Right cardiac atrium (tissue), 5 donors: ENCODE results near the gene RBM14. TPM values are rescaled to one million over a fixed set of nuclear protein-coding genes. Genes with fewer than 3 reads are reported as not detected.
"Not testable (repeated sequence)": the region's sequence is repeated elsewhere in the genome, so short reads cannot be mapped to it uniquely, and the experiment has no call there.

Experiments
- ATAC-seq, 2 donors: fragments of 200-7000 bp; cut with Tn5 transposase; one replicate each; pipeline versions ENCODE4 v1.8.0 to v1.9.1; 2020; ENCODE audit warnings: moderate library complexity in 2 of 2, mild to moderate bottlenecking in 1 of 2
- DNase-seq, 3 donors: peaks; one replicate each; pipeline ENCODE4 v3.0.0-alpha.2; 2020
- H3K27ac ChIP-seq: one replicate; pipeline ENCODE4 v1.5.1; 2013; ENCODE audit warnings: mild to moderate bottlenecking, low read length, control low read depth, moderate library complexity
- H3K27me3 ChIP-seq: one replicate; pipeline ENCODE4 v1.6.1; 2013; ENCODE audit not compliant: control insufficient read depth, insufficient read depth
- H3K4me1 ChIP-seq: one replicate; pipeline ENCODE4 v1.6.1; 2013; ENCODE audit warnings: low read length; ENCODE audit not compliant: control insufficient read depth, insufficient read depth
- H3K4me3 ChIP-seq: one replicate; pipeline ENCODE4 v1.5.1; 2013; ENCODE audit warnings: low read length, control low read depth
- H3K9me3 ChIP-seq: one replicate; pipeline ENCODE4 v1.6.1; 2013; ENCODE audit warnings: low read length; ENCODE audit not compliant: control insufficient read depth
- WGBS: extraction: QIAGEN DNeasy Blood & Tissue Kit; methylation state at CpG from one replicate; pipeline ENCODE4 v1.1.7; 2013; 5-methylcytosine and 5-hydroxymethylcytosine counted together
- intact Hi-C, 4 donors: fragments of 100-400 bp; cut with DNase I; formaldehyde crosslinking; loops; one replicate each; pipeline versions ENCODE4 v1.11.0 to v1.14.0; 2022 to 2023
- polyA plus RNA-seq: library from polyadenylated mRNA; stranded (reverse); fragments of 200-250 nt; gene quantifications from one replicate; pipeline ENCODE4 v1.2.3, GENCODE V29; 2013
- total RNA-seq, 4 donors: library from RNA; stranded (reverse); fragmentation: NEBNext Ultra II Directional; extraction: Animal tissue kit (Norgen Biotek cat#: 25700); gene quantifications; one replicate each; pipeline ENCODE4 v1.2.1, GENCODE V29; 2021
- donor health status: healthy with polysubstance abuse.
- donor health status: DM: no; HTN: yes; CAD: no.
- donor health status: DM: no; HTN: no; CAD: no.
- donor health status: DM: no; HTN: yes; CAD: no; lungs with severe emphysema.
- donor health status: DM: yes; HTN: yes; CAD: no.

Gene RBM14
- total and polyA plus RNA-seq, 5 donors, result 28.1 to 45.6 (median 31.7) TPM

DNA sequence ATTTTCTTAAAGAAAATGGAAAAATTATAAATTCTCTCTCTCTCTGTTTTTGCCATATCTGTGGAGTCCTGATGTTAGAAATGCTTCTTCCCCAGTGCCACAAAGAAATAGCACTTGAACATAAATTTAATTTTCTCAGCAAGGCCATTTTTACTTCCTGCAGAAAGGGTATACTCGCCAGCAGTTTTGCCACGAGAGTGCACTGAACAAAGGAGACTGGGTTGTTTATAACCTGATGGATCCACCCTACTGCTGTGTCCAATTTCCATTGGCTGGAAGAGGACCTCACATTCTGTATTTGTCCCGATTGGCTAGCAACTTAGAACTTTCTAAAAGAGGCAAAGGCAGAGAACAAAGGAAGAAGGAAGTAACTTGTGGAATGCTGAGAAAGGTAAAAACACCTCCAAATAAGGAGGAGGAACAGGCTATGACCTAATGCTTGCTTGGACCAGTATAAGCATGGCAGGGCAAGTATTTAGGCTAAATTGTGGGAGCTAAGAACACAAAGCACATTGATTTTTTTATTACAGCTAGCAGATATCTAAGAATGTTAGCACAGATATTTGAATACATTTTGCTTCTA is 33.8 kb upstream of the RBM14 start:
- ATAC-seq, H3K27me3 ChIP-seq, H3K9me3 ChIP-seq, DNase-seq, H3K4me1 ChIP-seq, H3K27ac ChIP-seq, intact Hi-C loops, H3K4me3 ChIP-seq: not testable (repeated sequence)
- WGBS, result 87% methylated on average over 3 of the region's 3 CpGs

DNA sequence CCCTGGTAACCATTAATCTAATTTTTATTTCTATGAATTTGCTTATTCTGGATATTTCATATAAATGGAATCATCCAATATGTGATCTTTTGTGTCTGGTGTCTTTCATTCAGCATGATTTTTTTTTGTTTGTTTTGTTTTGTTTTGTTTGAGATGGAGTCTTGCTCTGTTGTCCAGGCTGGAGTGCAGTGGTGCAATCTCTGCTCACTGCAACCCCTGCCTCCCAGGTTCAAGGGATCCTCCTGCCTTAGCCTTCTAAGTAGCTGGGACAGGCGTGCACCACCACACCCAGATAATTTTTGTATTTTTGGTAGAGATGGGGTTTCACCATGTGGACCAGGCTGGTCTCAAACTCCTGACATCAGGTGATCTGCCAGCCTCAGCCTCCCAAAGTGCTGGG is 31.0 kb upstream of the RBM14 start:
- DNase-seq, H3K9me3 ChIP-seq, intact Hi-C loops, H3K4me1 ChIP-seq, H3K27me3 ChIP-seq, H3K27ac ChIP-seq, ATAC-seq, H3K4me3 ChIP-seq: not testable (repeated sequence)
- 88% methylated on average over 1 of the region's 1 CpG for WGBS

DNA sequence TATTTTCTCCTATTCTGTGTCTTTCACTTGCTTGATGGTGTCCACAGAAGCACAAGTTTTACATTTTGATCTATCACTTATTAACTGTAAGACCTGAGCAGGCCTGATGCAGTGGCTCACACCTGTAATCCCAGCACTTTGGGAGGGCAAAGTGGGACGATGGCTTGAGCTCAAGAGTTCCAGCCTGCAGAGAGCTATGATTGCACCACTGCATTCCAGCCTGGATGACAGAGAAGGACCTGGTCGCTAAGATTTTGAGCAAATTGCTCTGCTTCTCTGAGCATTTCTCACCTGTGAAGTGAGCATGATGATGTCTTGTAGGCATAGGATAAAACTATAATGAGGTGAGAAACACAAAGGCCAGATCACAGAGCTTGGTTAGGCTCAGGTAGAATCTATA is 30.3 kb upstream of the RBM14 start:
- Histone ChIP-seq H3K9me3 (no peaks in the 10 kb centered on the region), H3K4me1 (no peaks in the 10 kb centered on the region), H3K27me3 (no peaks in the 10 kb centered on the region), H3K4me3 (no peak overlapping the region), H3K27ac (no peak overlapping the region)
- ATAC-seq, result no peak
- intact Hi-C loops, result no loop called here
- 63% methylated on average over 2 of the region's 2 CpGs for WGBS
- no peak for DNase-seq

DNA sequence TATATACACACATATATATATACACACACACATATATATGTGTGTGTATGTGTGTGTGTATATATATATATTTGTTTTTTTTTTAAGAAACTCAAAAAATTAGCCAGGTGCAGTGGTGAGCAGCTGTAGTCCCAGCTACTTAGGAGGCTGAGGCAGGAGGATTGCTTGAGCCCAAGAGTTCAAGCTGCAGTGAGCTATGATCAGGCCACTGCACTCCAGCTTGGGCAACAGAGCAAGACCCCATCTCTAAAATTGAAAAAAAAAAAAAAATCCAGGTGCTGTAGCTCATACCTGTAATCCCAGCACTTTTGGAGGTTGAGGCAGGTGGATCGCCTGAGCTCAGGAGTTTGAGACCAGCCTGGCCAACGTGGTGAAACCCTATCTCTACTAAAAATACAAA is 27.1 kb upstream of the RBM14 start:
- 77% methylated on average over 2 of the region's 2 CpGs for WGBS
- ATAC-seq, H3K4me1 ChIP-seq, H3K27me3 ChIP-seq, H3K27ac ChIP-seq, H3K9me3 ChIP-seq, H3K4me3 ChIP-seq, intact Hi-C loops, DNase-seq: not testable (repeated sequence)

DNA sequence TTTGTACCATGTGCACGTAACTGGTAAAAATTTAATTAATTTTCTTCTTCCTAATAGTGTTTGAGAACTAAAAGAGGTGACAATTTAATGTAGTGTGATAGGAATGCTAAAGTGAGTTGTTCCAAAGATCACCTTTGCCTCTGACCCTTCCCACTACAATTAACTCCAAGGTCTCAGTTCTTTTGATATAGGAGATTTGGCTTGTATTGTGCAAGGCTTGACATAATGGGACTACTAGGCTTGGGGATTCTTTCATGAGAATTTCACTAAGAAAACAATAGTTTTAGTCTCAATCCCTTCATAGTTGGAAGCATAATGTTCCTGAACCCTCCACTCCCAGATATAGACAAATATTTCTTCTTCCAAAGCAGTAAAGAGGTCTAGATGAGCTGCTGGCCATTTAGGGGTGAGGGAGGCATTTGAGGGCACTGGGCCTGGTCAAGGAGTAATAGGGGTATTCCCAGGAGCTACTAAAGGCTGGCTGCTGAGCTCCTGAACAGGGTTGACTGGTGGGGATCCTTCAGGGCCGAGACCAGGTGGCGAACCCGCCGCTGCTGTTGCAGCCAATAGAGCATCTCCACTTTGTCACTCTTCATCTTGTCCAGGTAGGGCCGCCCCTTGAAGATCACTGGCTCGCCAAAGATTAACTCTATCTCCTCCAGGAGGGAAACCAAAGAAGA is 26.3 kb upstream of the RBM14 start:
- 96% methylated on average over 7 of the region's 7 CpGs for WGBS
- ATAC-seq (no peak), DNase-seq (no peak)
- H3K27me3 ChIP-seq, result no peaks in the 10 kb centered on the region
- H3K4me1 ChIP-seq, result peaks cover 5% of the 10 kb centered on the region
- intact Hi-C loops, result loop anchor here in 2 of 4 donors (5.0 kb wide), 1 partner anchor 87 kb away; the partner anchor contains the start of gene RBM4B (in 2 of the 2)
- no peaks in the 10 kb centered on the region for H3K9me3 ChIP-seq
- H3K4me3 ChIP-seq, result no peak overlapping the region
- no peak overlapping the region for H3K27ac ChIP-seq

DNA sequence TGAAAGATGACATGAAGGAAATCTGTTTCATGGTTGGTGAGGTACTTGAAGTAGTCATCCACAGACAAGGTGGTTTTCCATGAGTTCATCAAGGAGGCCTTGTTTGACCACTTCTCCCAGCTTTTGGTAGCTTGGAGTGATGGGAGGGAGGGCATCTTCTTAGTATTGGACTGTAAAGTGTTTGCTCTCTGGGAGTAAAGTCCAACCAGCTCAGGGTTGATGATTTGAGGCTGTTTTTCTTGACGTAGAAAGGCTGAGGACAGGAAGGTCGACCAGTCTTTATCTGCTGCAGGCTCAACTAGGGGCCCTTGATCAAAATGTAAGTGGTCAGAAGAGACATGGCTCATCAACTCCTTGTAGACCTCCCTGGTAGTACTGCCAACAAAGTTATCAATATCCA is 25.3 kb upstream of the RBM14 start:
- ATAC-seq, result no peak

DNA sequence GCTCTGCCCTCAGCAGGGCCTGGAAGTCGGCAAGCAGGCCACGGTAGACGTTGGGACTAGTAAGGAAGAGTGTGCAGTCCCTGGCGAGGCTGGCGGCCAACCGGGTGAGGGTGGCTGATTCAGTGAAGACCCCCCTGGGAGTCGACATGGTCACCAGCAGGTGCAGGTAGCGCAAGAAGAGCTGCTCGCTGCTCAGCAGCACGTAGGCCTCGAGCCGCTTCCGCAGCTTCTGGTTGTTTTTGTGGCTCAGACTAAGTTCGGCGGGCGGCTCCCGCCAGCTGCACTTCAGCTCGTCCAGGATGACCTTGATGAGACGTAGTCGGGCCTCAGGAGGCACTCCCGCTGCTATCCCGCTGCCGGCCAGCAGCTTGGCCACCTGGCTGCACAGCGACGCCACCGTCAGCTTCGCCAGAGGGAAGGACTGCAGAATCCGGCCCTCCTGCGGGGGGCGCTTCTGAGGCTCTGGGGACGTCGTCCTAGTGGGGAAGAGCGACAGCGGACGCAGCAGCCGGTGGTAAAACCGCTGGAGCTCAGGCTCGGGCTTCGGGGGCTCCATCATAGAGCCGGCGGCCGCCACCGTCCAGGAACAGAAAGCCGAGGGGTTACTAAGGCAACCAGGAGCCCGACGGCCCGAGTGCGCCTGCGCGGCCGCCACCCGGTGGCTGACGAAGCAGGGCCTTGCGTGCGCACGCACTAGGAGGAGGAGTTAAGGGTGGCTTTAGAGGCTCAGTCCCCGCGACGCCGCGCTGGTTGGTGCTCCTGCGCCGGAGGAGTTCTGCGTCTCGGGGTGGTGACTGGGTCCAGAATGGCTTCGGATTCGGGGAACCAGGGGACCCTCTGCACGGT is 23.8 kb upstream of the RBM14 start, which contains the start of the genes CCDC87 and CCS:
CCDC87 (minus strand) TSS at position 607 of the 846 bp plus-strand sequence; CDS start at position 559, 48 bp downstream.
CCS (plus strand) TSS at position 729 of the 846 bp plus-strand sequence; CDS start at position 806, 77 bp downstream.
- Histone ChIP-seq H3K4me1 (peaks cover 9% of the 10 kb centered on the region), H3K27ac (peak within 1 kb of the TSS; percentile 37), H3K4me3 (peak within 1 kb of the TSS; percentile 48), H3K9me3 (no peaks in the 10 kb centered on the region), H3K27me3 (no peaks in the 10 kb centered on the region)
- 15% methylated on average over 68 of the region's 68 CpGs for WGBS
- ATAC-seq, result peak; percentile 97 to 98
- intact Hi-C loops, result loop anchor here in 2 of 4 donors (5.0 kb wide), 1 partner anchor 85 kb away; the partner anchor contains the start of gene RBM4B (in 2 of the 2)
- peak; percentile 99 to 100 (median 99) for DNase-seq

More for the DNA sequence above, 25.3 kb upstream of the RBM14 start:
- H3K27ac ChIP-seq, result no peak overlapping the region
- H3K4me1 ChIP-seq, result peaks cover 9% of the 10 kb centered on the region
- H3K4me3 ChIP-seq, result no peak overlapping the region
- no peak for DNase-seq
- WGBS, result 93% methylated on average over 2 of the region's 2 CpGs
- H3K9me3 ChIP-seq, result no peaks in the 10 kb centered on the region
- no peaks in the 10 kb centered on the region for H3K27me3 ChIP-seq
- intact Hi-C loops, result loop anchor here in 2 of 4 donors (5.0 kb wide), 1 partner anchor 86 kb away; the partner anchor contains the start of gene RBM4B (in 2 of the 2)

DNA sequence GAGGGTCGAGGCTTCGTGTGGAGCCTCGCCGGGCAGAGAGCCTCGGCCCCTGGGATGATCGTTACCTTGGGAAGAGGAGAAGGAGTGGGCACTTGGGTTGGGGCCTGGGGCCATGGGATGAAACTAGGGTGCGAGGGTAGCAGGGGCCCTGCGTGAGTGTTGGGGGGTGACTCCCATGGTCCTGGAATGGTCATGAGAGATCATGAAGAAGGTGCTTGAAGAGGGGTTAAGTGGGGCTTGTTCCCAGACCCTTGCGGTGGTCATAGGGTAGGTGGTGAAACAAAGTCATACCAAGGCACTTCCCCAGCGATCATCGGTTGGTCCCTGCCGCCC is 23.2 kb upstream of the RBM14 start:
- intact Hi-C loops, result loop anchor here in 2 of 4 donors (5.0 kb wide), 1 partner anchor 84 kb away; the partner anchor contains the start of gene RBM4B (in 2 of the 2)
- Histone ChIP-seq H3K4me3 (peak overlapping the region; percentile 48), H3K27ac (peak overlapping the region; percentile 8), H3K4me1 (peaks cover 9% of the 10 kb centered on the region), H3K9me3 (no peaks in the 10 kb centered on the region), H3K27me3 (no peaks in the 10 kb centered on the region)
- DNase-seq (no peak), ATAC-seq (no peak)
- 6% methylated on average over 12 of the region's 12 CpGs for WGBS

DNA sequence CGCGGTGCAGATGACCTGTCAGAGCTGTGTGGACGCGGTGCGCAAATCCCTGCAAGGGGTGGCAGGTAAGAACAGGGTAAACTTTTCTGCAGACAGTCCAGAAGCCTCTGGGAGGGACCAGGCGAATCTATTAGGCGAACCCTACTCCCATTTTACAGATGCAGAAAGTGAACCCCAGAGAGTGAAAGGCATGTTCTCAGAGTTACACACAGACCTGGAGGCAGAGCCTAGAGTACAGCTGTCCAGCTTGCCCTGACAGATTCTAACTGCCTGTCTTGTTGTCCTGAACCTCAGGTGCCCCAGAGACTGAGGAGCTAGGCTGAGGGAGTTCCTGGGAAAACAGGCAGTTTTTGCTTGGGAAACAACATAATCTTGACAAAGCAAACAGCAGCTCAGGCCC is 22.8 kb upstream of the RBM14 start:
- H3K27me3 ChIP-seq, result no peaks in the 10 kb centered on the region
- peak overlapping the region; percentile 48 for H3K4me3 ChIP-seq
- no peak overlapping the region for H3K27ac ChIP-seq
- peaks cover 9% of the 10 kb centered on the region for H3K4me1 ChIP-seq
- 59% methylated on average over 7 of the region's 7 CpGs for WGBS
- intact Hi-C loops, result loop anchor here in 2 of 4 donors (5.0 kb wide), 1 partner anchor 84 kb away; the partner anchor contains the start of gene RBM4B (in 2 of the 2)
- ATAC-seq, result no peak
- no peak for DNase-seq
- no peaks in the 10 kb centered on the region for H3K9me3 ChIP-seq

DNA sequence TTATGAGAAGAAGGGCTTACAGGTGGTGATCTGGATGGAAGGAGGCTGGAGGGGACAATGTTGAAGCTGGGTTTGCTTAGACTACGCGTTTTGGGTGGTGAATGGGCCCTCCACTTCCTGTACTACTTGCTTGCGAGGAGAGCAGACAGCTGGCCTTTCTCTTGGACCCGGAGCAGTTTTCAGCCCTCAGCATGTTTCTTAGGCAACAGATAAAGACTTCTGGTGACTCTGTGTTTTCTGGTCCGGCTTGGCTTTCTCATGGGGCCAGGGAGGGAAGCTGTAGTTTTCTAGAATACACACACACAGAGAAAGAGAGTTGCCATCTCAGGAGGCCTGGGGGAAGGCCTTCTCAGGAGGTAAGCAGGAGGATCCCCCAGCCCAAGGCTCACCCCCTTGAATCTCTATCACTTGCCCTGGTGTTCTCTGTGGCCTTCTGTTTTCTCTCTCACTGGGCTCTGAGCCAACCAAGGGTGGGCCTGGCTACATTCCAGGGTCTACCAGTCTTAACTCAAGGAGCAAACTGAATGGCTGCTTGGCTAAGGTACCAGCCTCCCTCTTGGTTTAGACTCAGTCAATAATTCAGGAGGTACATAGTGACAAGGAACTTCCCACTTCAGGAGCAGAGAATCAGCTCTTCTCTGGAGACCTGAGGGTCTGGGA is 21.1 kb upstream of the RBM14 start:
- H3K4me3 ChIP-seq, result no peak overlapping the region
- peak; percentile 77 to 87 (median 79) for DNase-seq

More for the DNA sequence above, 21.1 kb upstream of the RBM14 start:
- Histone ChIP-seq H3K27me3 (no peaks in the 10 kb centered on the region), H3K4me1 (peaks cover 9% of the 10 kb centered on the region), H3K9me3 (no peaks in the 10 kb centered on the region), H3K27ac (peak overlapping the region; percentile 87)
- peak; percentile 40 to 75 for ATAC-seq
- intact Hi-C loops, result no loop called here
- WGBS, result 44% methylated on average over 5 of the region's 5 CpGs
